Stimulated activated CD8-positive, alpha-beta memory T cell treated with anti-CD3 and anti-CD28 coated beads, Interleukin-2, amount 100 ng/mL, for 48 hours (primary cell): Measurements from ENCODE around the gene POLE.
A peak's percentile ranks its signal among the peaks of the same experiment; 100 is the strongest.

Experiments used
- DNase-seq, 2 donors: peaks; one replicate each; pipeline ENCODE4 v3.0.0-alpha.2; 2020; ENCODE audit warnings: low read depth in 2 of 2

POLE gene

DNA sequence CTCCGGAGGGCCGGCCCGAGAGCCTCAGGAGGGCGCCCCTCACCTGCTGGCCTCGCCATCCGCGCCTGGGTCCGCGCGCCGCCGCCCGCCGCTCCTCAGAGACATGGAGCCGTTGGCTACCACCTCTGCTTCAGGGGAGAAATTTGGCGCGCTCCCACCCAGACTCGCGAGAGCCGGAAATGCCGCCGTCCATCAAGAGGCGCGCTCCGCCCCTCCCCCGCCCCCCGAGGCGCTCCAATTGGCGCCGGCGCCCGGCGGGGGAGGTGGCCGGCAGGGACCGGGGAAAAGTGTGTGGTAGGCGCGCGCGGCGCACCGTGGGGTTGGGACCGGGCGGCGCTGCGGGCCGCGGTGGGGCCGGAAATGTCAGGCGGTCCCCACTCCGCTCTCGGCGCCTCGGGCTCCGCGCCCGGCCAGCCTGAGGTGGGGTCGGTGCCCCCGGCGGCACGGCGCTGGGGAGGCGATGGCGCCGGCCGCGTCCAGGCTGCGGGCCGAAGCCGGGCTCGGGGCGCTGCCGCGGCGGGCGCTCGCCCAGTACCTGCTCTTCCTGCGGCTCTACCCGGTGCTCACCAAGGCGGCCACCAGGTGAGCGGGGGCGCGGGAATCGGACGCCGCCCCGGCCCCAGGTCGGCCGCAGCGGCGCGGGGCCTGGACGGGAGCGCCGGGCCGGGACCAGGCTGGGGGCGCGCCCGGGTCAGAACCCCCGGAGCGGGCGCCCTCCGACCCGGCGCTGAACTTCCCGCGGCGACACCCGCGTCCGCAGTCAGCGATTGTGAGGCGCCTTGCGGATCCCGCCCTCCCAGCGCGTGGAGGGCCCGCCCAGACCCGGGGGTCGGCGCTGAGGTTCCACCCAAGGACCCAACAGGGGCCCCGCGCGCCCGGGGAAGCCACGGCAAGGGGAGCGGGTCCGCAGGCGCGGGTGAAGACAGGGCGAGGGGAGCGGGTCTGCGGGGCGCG, at the start of gene POLE, which contains the start of gene PXMP2:
Gene POLE, minus strand, starts transcription at position 132 of the 954 bp plus-strand sequence. Its CDS starts 27 bp downstream, at position 105.
Gene PXMP2, plus strand, starts transcription at position 377 of the 954 bp plus-strand sequence. Its CDS starts 84 bp downstream, at position 461.
- DNase-seq, result peak; percentile 95 to 96

DNA sequence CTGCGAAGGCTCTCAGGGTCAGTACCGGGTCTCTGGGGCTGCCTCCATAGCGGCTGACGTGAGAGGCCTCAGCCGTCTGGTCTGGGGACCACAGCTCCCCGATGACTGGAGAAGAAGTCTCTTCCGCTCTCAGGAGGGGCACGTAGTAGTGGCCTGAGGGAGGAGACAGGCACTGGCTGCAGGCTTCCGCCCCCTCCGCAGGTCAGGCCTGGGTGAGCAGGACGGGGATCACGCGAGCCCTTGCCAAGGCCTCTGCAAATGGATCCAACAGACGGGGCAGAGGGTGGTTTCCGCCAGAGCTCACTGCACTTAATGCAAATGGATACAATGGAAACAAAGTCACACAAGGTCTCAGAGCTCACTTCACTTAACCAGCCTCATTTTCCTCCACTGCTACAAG, 49.8 kb upstream of the POLE start:
- DNase-seq, result no peak

GRCh38 chr12:132736378-132736777, 49.2 kb upstream of the POLE start:
- DNase-seq, result no peak

DNA sequence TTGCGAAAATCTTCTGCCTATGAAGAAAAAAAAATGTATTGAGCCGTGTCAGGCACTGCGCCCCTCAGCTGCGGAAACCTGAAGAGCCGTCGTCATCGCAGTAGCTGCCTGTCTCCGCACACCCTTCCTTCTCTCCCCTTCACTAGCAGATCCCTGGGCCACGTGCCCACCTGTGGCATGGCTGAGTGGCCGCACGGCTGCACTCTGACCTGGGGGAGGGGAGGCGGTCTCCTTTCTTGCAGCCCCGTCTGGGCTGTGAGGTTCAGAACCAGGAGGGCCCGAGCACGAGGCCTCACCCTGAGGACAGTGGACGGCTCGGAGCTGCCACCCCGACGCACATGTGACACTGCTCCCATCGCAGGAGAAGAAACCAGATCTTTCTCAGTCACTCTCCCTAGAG, 48.4 kb upstream of the POLE start:
- DNase-seq, result no peak

DNA sequence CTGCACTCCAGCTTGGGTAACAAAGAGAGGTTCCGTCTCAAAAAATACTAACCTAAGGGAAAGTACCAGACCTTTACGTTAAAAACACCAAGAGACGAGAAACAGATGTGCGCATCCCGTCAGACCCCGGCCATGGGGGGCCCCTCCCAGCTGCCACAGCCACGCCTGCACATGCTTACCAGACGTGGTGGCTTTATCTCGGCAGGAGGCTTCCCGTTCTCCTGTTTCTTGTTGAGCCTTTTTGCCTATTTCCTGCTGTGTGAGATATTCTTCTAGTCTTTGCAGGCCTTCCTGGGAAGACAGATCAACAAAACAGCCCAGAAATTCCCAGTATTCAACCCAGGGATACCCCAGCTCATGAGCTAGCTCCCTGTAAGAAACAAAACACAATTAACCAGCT, 47.1 kb upstream of the POLE start:
- no peak for DNase-seq

GRCh38 chr12:132731574-132731973, 44.4 kb upstream of the POLE start:
- DNase-seq, result no peak

DNA sequence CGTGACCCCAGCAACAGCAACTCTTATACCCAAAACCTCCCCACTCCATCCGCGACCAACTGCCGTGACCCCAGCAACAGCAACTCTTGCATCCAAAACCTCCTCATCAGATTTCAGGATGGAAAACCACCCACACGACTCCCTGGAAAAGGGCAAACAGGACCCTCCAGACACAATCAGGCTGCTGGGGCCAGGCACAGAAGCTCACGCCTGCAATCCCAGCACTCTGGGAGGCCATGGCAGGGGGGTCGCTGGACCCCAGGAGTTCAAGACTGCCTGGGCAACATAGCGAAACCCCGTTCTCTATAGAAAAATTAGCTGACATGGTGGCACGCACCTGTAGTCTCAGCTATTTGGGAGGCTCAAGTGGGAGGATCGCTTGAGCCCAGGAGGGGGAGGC, 43.2 kb upstream of the POLE start:
- DNase-seq, result no peak

DNA sequence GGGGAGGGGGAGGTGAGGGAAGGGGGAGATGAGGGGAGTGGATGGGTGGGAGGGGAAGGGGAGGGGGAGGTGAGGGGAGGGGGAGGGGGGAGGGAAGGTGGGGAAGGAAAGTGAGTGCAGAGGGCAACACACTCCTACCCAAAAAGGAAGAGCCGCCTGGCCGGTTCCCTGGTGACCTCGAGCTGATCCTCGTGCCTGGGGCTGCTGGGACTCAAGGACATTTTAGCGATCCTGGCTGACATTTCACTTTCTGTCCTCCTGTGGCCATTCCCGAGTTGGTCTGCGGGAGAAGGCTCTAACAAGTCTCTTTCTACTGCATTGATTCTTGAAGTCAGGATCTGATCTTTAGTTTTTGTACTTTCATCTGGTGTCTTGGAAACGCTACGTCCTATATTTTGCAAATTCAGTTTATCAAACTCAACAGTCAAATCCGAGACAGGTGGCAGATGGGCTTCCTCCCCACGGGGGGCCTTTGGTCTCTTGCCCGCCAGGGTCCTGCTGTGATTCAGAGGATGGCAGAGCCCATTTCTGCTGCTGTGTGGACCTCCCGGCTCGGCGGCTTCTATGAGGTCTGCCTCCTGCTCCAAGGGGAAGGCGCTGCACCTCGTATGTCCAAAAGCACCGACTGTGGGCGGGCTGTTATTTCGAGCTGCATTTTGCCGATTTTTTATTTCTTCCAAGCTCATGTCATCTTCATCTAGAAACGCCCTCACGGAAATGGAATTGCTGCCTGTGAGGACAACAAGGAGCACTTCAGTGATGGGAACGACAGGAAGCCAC, 42.6 kb upstream of the POLE start:
- no peak for DNase-seq

- DNase-seq, result no peak
Observed at GRCh38 chr12:132728502-132728901, 41.4 kb upstream of the POLE start.

DNA sequence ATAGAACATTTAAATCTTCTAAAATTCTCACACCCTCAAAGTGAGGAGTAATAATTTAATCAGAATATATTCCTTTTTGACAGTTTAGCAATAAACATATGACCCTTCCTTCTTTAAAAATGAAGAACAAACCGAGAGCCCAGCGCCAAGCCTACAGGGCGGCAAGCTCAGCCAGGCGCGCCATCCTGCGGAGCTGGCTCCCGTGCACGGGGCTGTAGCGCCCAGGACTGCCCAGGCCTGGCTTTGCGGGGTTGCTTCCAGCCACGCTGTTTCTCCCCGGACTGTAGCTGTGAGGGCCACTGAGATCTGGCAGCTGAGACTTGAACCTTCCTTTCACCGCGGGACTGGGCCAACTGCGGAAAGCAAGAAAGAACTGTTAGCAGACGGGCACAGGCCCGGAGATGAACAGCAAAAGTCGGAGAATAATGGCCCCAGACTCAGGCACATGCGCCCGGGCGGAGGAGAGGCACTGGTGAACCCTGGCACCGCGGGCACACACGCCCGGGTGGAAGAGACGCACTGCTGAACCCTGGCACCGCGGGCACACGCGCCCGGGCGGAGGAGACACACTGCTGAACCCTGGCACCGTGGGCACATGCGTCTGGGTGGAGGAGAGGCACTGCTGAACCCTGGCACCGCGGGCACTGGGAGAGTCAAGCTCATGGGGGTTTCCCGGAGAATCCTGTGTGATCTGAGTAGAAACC, 40.1 kb upstream of the POLE start:
- no peak for DNase-seq

DNA sequence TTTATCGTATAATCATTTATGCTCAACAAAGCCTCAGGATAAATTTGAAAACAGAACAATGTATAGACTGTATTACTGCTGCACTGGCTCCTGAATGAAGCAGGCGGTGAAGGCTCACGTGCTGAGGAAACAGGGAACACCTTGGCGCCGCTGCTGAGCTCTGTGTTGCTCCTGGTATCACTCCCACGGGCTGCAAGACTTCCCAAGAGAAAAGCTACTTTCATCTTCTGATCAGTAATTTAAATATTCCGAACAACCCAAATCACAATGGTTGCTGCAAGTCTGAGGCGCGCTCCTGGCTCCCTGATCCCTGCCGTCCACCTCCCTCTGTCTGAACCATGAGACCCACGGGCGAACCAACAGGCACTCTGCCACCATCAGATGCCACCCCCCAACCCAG, 39.2 kb upstream of the POLE start:
- DNase-seq, result no peak

DNA sequence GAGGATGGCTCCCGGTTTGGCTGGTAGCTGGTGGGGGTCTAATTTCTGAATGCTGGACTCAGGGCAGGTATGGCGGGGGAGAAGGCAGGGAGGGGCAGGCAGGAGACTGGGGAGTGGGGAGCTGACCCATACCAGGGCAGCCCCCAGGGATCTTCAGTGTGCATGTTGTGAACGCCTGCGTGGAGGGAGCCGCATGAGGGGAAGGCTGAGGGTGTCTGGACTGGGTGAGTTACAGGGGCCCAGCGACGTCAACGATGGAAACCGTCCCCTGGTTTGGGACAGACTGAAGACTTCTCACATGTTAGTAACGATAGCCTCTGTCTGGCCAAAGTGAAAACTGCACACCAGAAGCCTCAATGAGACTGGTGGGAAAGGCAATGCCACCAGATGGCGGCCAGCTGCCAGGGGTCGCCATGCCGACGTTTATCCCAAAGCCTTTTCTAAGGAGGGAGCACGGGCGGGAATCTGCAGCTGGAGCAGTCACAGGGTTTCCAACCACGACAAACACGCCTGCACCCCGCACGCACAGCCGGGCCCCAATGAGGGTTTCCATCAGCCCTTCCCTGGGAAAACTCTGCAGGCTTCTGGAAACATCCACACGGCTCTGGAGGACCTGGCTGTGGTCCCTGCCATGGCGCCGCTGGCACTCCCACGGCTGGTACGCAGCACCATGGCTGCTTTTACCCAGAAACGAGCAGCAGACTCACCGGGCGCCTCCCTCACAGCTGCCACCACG, 37.5 kb upstream of the POLE start:
- DNase-seq, result no peak

GRCh38 chr12:132723764-132724140, 36.6 kb upstream of the POLE start:
- no peak for DNase-seq

- DNase-seq, result no peak
Observed at GRCh38 chr12:132723015-132723763, 36.0 kb upstream of the POLE start.

DNA sequence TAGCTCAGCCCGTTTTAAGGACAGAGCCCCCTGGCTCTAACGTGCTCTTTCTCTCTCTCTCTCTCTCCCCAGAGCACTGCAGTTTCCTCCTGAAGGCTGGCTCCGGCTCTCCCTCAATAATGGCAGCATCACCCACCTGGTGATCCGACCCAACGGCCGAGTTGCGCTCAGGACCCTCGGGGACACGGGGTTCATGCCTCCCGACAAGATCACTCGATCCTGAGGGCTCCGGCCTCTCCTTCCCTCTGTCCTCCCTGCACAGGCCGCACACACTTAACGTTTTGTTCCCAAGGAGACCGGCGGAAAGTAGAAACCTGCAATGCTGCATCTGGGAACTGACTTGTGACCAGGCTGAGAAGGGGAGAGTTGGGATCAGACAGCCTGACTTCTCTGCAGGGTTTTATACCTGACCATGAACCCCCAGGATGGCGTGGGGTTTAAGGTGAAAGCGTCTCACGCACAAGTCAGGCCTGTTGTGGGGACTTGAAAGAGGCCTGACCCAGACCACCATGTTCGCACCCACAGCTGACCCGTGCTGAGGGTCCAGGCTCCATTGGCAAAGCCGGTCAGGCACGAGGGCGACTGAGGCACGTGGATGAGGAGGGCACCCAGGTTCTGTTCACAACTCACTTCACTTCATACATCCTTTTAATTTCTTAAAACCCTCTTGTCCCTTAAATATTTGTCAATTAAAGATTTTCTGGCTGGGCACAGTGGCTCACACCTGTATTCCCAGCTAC, 33.6 kb upstream of the POLE start:
- no peak for DNase-seq

- DNase-seq, result no peak
Observed at GRCh38 chr12:132719954-132720324, 32.8 kb upstream of the POLE start.

DNA sequence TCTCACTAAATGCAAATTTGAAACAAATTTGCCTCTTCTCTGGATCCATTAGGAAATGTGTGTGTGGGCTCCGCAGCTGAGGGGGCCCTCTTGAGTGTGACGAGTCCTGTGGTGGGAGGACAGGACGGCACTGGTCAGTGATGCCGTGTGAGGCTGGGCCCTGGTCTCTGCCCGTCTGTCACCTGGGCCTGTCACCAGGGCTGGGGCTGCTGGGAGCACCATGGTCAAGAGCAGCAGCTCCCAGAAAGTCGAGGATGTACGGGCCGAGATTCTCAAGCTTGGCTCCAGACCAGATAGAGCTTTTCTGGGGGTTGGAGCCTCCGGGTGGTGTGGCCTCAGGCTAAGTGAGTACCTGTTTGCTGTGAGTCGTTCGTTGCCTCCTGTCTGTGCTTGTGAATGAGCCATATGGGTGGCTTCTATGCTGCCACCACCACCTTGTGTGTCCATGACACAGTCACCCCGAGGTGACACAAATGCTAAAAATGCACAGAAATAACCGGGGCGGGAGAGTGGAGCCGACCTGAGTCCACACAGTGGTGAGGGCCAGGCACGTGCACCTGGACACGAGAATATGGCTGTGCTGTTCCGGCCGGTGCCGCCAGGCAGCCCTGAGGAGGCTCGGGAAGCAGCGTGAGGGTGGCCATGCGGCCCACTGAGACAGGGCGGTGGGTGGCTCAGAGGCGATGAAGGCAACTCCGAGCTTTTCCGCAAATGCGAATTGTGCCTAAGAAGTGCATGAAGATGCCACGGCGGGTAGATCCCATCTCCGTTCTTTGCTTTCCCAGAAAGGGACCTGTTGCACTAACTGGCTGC, 32.2 kb upstream of the POLE start:
- DNase-seq, result no peak

GRCh38 chr12:132718644-132719043, 31.5 kb upstream of the POLE start:
- DNase-seq, result no peak
